GM12872 (cell line): Measurements from ENCODE around the gene MED13L.
A peak's percentile ranks its signal among the peaks of the same experiment; 100 is the strongest.

ENCODE experiments used
- CTCF ChIP-seq: IDR thresholded peaks from 3 replicates; pipeline ENCODE4 v1.5.1; 2011; ENCODE audit warnings: low read depth, mild to moderate bottlenecking, low read length, moderate library complexity; ENCODE audit not compliant: insufficient read depth

MED13L gene

GRCh38 chr12:116277467-116278278 lies at the start of gene MED13L:
Gene MED13L, minus strand, starts transcription at chr12:116277693. Its CDS starts 562 bp downstream, at chr12:116277131.
- 0 out of 3 replicates have a peak, but pooled peaks have one; percentile 5 for TF ChIP-seq CTCF

- TF ChIP-seq CTCF, result no peak
Observed at GRCh38 chr12:116325336-116325664, 47.8 kb upstream of the MED13L start.

GRCh38 chr12:116324654-116325335 lies 47.3 kb upstream of the MED13L start:
- no peak for TF ChIP-seq CTCF

- no peak for TF ChIP-seq CTCF
Observed at GRCh38 chr12:116323406-116324386, 46.2 kb upstream of the MED13L start.

- no peak for TF ChIP-seq CTCF
Observed at GRCh38 chr12:116321913-116322312, 44.4 kb upstream of the MED13L start.

GRCh38 chr12:116320791-116321217 lies 43.3 kb upstream of the MED13L start:
- TF ChIP-seq CTCF, result no peak
